DMS53 (cell line): ENCODE results near the gene APIP.
"Not testable (repeated sequence)": the region's sequence is repeated elsewhere in the genome, so short reads cannot be mapped to it uniquely, and the experiment has no call there.

Experiments
- DNase-seq: peaks from one replicate; lab custom pipeline; 2025; lab: John Stamatoyannopoulos, UW

Gene APIP

GRCh38 chr11:34926101-34926830 is 10.1 kb upstream of the APIP start:
- peak; percentile 60 for DNase-seq

- no peak for DNase-seq
Observed at GRCh38 chr11:34924714-34925113, 8.5 kb upstream of the APIP start.

- DNase-seq: no peak
Observed at GRCh38 chr11:34921156-34921555, 5.0 kb upstream of the APIP start.

- DNase-seq: no peak
Observed at GRCh38 chr11:34916843-34917770, 928 bp upstream of the APIP start.

GRCh38 chr11:34915136-34916014 is 804 bp downstream of the APIP start:
- peak; percentile 58 for DNase-seq

- not testable (repeated sequence) for DNase-seq
Observed at GRCh38 chr11:34913556-34913955, 2.6 kb downstream of the APIP start.

GRCh38 chr11:34911676-34912075 is 4.5 kb downstream of the APIP start:
- DNase-seq: no peak

- no peak for DNase-seq
Observed at GRCh38 chr11:34910817-34911216, 5.4 kb downstream of the APIP start.

GRCh38 chr11:34909955-34910354 is 6.2 kb downstream of the APIP start:
- no peak for DNase-seq

- peak; percentile 48 for DNase-seq
Observed at GRCh38 chr11:34909415-34909814, 6.8 kb downstream of the APIP start.

- peak; percentile 9 for DNase-seq
Observed at GRCh38 chr11:34907934-34908593, 8.1 kb downstream of the APIP start.

- no peak for DNase-seq
Observed at GRCh38 chr11:34905666-34906065, 10.5 kb downstream of the APIP start.

- peak; percentile 14 for DNase-seq
Observed at GRCh38 chr11:34904421-34904955, 11.7 kb downstream of the APIP start.

GRCh38 chr11:34899633-34900016 is 16.6 kb downstream of the APIP start:
- peak; percentile 22 for DNase-seq

GRCh38 chr11:34898474-34898873 is 17.7 kb downstream of the APIP start:
- no peak for DNase-seq

- no peak for DNase-seq
Observed at GRCh38 chr11:34897171-34897870, 18.9 kb downstream of the APIP start.

- not testable (repeated sequence) for DNase-seq
Observed at GRCh38 chr11:34896191-34896590, 20.0 kb downstream of the APIP start.

GRCh38 chr11:34893416-34893815 is 22.8 kb downstream of the APIP start:
- DNase-seq: no peak

GRCh38 chr11:34891611-34892010 is 24.6 kb downstream of the APIP start:
- no peak for DNase-seq

GRCh38 chr11:34890812-34891211 is 25.4 kb downstream of the APIP start:
- peak; percentile 77 for DNase-seq

- peak; percentile 21 for DNase-seq
Observed at GRCh38 chr11:34890089-34890488, 26.1 kb downstream of the APIP start.
